ENCODE results near the gene TSKU.
"Not testable (repeated sequence)": the region's sequence is repeated elsewhere in the genome, so short reads cannot be mapped to it uniquely, and the experiment has no call there.

TSKU gene

GRCh38 chr11:76824980-76825725 lies 42.0 kb downstream of the TSKU start:
- DNase-seq (ENCODE audit: low read depth in 2 of 2), result no peak

GRCh38 chr11:76825726-76826396 lies 42.7 kb downstream of the TSKU start:
- no peak for DNase-seq (ENCODE audit: low read depth in 2 of 2)

- DNase-seq (ENCODE audit: low read depth in 2 of 2), result not testable (repeated sequence)
Observed at GRCh38 chr11:76826508-76826907, 43.4 kb downstream of the TSKU start.

- DNase-seq (ENCODE audit: low read depth in 2 of 2), result not testable (repeated sequence)
Observed at GRCh38 chr11:76827005-76827404, 43.8 kb downstream of the TSKU start.

GRCh38 chr11:76830639-76831327 lies 47.6 kb downstream of the TSKU start:
- DNase-seq (ENCODE audit: low read depth in 2 of 2), result no peak

GRCh38 chr11:76831686-76832310 lies 48.6 kb downstream of the TSKU start:
- no peak for DNase-seq (ENCODE audit: low read depth in 2 of 2)

- no peak for DNase-seq (ENCODE audit: low read depth in 2 of 2)
Observed at GRCh38 chr11:76832361-76832760, 49.2 kb downstream of the TSKU start.

- no peak for DNase-seq (ENCODE audit: low read depth in 2 of 2)
Observed at GRCh38 chr11:76834151-76834550, 51.0 kb downstream of the TSKU start.

GRCh38 chr11:76835036-76835435 lies 51.9 kb downstream of the TSKU start:
- no peak for DNase-seq (ENCODE audit: low read depth in 2 of 2)

GRCh38 chr11:76835928-76836612 lies 52.9 kb downstream of the TSKU start:
- DNase-seq (ENCODE audit: low read depth in 2 of 2), result no peak

- DNase-seq (ENCODE audit: low read depth in 2 of 2), result no peak
Observed at GRCh38 chr11:76836613-76837291, 53.6 kb downstream of the TSKU start.

GRCh38 chr11:76837696-76838677 lies 54.8 kb downstream of the TSKU start:
- no peak for DNase-seq (ENCODE audit: low read depth in 2 of 2)

- no peak for DNase-seq (ENCODE audit: low read depth in 2 of 2)
Observed at GRCh38 chr11:76838678-76839068, 55.5 kb downstream of the TSKU start.

- no peak for DNase-seq (ENCODE audit: low read depth in 2 of 2)
Observed at GRCh38 chr11:76839311-76839710, 56.2 kb downstream of the TSKU start.

- no peak for DNase-seq (ENCODE audit: low read depth in 2 of 2)
Observed at GRCh38 chr11:76841923-76842452, 58.8 kb downstream of the TSKU start.

- DNase-seq (ENCODE audit: low read depth in 2 of 2), result no peak
Observed at GRCh38 chr11:76843907-76844306, 60.8 kb downstream of the TSKU start.

GRCh38 chr11:76844511-76844910 lies 61.4 kb downstream of the TSKU start:
- DNase-seq (ENCODE audit: low read depth in 2 of 2), result no peak

GRCh38 chr11:76845069-76845468 lies 61.9 kb downstream of the TSKU start:
- no peak for DNase-seq (ENCODE audit: low read depth in 2 of 2)

GRCh38 chr11:76846441-76846840 lies 63.3 kb downstream of the TSKU start:
- DNase-seq (ENCODE audit: low read depth in 2 of 2), result no peak

All from stimulated activated CD8-positive, alpha-beta memory T cell treated with anti-CD3 and anti-CD28 coated beads, Interleukin-2, amount 100 ng/mL, for 48 hours (primary cell).